Tongue (tissue), 3 donors: ENCODE results near the gene ACLY. TPM values are rescaled to one million over a fixed set of nuclear protein-coding genes. Genes with fewer than 3 reads are reported as not detected.
"Not testable (repeated sequence)": the region's sequence is repeated elsewhere in the genome, so short reads cannot be mapped to it uniquely, and the experiment has no call there.

ENCODE experiments used
- DNase-seq: peaks from one replicate; pipeline ENCODE4 v3.0.0-alpha.2; 2015
- small RNA-seq: library from RNA; depleted of rRNA; stranded (forward); fragments of <200 nt; gene quantifications from one replicate; pipeline ENCODE3, GENCODE V24; 2014; ENCODE audit warnings: low replicate concordance
- total RNA-seq: library from RNA; depleted of rRNA; stranded (reverse); fragments of >200 nt; gene quantifications from one replicate; pipeline ENCODE4 v1.2.3, GENCODE V29; 2014

Gene ACLY
- total RNA-seq, 1 donor from 2014 or later, result 58.4 TPM

DNA sequence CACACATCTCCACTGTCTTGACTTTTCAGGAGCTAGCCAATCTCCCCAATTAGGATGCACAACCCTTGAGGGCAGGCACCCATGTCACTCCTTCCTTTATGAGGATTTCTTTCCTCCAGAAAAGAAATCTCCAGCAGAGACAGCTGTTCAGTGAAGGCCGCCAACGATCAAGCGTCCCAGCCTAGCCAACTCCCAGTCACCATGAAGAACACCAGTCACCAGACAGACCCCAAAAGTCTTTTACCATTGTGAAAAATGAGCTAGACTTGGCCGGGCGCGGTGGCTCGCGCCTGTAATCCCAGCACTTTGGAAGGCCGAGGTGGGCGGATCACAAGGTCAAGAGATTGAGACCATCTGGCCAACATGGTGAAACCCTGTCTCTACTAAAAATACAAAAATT, 88.8 kb downstream of the ACLY start:
- DNase-seq, result not testable (repeated sequence)

DNA sequence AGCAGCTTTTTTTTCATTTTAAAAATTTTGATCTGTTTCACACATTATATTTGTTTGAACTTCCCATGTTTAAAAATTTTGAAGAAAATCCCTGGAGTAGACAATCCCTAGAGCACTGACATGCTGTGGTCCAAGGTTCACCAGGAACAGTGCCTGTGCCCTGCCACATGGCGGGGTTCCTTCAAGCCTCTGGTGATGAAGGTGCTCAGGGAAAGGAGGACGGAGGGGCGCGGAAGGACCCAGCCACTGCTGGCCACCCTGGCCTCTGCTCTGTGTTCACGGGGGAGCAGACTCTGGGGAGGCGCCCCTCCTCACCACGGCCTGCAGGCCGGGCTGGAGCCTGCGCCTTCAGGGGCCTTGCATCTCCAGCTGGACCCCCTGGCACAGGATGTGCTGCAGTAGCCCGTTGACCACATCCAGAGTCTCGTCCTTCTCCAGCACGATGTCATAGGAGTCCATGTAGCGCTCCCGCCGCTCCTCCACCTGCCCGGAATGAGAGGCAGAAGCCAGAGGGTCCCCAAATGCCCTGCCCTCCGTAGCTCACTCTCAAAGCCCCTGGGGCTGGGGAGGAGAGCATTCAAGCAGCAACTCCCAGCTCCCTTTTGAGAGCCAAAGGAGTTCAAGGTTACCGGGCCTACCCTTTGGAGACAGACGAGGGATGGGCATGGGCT, 93.4 kb downstream of the ACLY start:
- no peak for DNase-seq

DNA sequence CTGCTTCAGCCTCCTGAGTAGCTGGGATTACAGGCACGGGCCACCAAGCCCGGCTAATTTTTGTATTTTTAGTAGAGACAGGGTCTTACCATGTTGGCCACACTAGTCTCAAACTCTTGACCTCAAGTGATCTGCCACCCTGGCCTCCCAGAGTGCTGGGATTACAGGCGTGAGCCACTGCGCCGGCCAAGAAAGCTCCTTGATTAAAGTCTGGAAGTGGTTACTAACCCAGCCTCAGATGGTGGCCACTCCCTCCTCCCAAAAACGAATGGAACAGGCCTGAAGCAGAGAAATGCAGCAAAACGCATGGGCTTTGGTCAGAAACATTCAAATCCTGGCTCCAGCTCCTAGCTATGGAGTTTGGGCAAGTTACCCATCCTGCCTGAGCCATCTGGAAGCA, 94.7 kb downstream of the ACLY start:
- DNase-seq, result no peak

DNA sequence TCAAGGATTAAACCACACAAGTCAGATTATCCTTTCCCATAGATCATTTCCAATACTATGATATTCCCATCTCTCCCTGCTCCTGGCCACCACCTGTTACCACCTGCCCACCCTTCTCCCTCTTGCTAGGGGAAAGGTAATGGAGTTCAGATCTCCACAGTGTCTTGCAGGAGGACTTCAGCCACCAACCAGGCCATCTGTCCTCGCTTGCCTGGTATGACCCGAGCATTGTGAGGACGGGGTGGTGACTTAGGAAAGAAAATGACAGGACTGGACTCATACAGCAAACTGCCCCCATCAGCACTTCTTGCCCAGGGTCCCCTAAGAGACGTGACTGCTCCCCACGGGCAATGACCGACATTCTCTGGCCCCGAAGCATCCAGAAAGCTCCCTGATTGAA, 95.2 kb downstream of the ACLY start:
- no peak for DNase-seq

DNA sequence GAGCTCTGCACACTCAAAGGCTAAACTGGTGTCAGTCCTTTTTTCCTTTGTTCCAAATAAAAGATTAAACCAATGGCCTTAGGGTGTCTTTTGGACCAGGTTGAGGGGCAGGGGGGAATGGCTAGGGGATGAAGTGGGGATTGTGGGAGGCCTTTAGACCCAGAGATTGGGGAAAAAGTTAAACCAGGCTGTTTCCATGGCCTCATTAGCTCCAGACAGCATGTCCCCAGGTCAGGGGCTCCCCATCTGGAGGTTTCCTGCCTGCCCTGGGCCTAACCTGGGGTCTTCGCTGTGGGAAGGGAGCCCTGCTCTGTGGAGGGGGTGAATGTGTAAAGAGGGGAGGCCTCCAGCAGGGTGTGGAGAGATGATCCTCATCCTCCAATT, 95.6 kb downstream of the ACLY start:
- DNase-seq, result no peak

DNA sequence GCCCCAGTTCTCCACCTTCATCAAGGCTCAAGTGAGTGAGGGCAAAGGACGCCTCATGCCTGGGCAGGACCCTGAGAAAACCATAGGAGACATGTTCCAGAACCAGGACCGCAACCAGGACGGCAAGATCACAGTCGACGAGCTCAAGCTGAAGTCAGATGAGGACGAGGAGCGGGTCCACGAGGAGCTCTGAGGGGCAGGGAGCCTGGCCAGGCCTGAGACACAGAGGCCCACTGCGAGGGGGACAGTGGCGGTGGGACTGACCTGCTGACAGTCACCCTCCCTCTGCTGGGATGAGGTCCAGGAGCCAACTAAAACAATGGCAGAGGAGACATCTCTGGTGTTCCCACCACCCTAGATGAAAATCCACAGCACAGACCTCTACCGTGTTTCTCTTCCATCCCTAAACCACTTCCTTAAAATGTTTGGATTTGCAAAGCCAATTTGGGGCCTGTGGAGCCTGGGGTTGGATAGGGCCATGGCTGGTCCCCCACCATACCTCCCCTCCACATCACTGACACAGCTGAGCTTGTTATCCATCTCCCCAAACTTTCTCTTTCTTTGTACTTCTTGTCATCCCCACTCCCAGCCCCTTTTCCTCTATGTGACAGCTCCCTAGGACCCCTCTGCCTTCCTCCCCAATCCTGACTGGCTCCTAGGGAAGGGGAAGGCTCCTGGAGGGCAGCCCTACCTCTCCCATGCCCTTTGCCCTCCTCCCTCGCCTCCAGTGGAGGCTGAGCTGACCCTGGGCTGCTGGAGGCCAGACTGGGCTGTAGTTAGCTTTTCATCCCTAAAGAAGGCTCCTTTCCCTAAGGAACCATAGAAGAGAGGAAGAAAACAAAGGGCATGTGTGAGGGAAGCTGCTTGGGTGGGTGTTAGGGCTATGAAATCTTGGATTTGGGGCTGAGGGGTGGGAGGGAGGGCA, 96.3 kb downstream of the ACLY start:
- DNase-seq, result no peak

DNA sequence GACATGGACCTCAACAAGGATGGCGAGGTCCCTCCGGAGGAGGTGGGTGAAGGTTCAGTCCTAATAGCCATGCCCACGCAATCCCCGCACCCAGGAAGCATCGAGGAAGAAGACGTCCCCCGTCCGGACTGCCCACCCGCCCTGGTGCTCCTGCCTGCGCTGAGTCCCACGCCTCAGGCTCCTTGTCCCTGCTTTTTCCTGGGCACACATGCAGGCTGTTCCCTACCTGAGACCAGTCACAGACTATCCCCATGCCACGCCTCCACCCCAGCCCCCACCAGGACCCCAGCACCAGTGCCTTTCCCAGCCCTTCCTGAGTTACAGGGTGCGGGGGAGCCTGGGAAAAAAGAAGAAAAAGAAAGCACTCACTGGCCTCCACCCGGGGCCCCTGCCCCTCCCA, 97.0 kb downstream of the ACLY start:
- no peak for DNase-seq

DNA sequence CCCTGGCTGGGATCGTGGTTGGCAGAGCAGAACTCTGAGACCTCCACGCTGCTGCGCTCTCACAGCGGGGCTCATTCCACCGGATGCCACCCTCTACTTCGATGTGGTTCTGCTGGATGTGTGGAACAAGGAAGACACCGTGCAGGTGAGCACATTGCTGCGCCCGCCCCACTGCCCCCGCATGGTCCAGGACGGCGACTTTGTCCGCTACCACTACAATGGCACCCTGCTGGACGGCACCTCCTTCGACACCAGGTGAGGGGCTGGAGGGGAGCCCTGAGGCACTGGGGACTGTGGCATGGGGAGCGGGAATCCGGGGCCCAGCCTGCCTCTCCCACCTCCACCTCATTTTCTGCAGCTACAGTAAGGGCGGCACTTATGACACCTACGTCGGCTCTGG, 100.7 kb downstream of the ACLY start:
- DNase-seq, result no peak

Small RNA genes lying within 50 kb of the gene (small RNA-seq; reads per million reads assigned to genes)
- gene AC125257.2, result not detected

Other genes with a start within 250 kb of the ACLY start
- 261 TPM for gene EIF1, start 230.1 kb downstream of the ACLY start, total RNA-seq
- gene GAST, start 206.6 kb downstream of the ACLY start, total RNA-seq, result not detected
- 0.41 TPM for gene HAP1, start 184.3 kb downstream of the ACLY start, total RNA-seq
- 194 TPM for gene JUP, start 132.2 kb downstream of the ACLY start, total RNA-seq
- gene P3H4, start 107.0 kb downstream of the ACLY start, total RNA-seq, result 40.8 TPM
- gene FKBP10, start 105.9 kb downstream of the ACLY start, total RNA-seq, result 84.5 TPM
- 42.7 TPM for gene NT5C3B, start 82.7 kb downstream of the ACLY start, total RNA-seq
- 0.41 TPM for gene KLHL10, start 81.1 kb downstream of the ACLY start, total RNA-seq
- 30.0 TPM for gene KLHL11, start 53.5 kb downstream of the ACLY start, total RNA-seq
- not detected for gene ODAD4, start 11.7 kb upstream of the ACLY start, total RNA-seq
- 45.2 TPM for gene CNP, start 47.8 kb upstream of the ACLY start, total RNA-seq
- gene DNAJC7, start 98.5 kb upstream of the ACLY start, total RNA-seq, result 71.7 TPM
- 23.6 TPM for gene NKIRAS2, start 101.1 kb upstream of the ACLY start, total RNA-seq
- gene C17orf113, start 131.7 kb upstream of the ACLY start, total RNA-seq, result 2.3 TPM
- 0.41 TPM for gene ZNF385C, start 179.5 kb upstream of the ACLY start, total RNA-seq
- gene DHX58, start 193.8 kb upstream of the ACLY start, total RNA-seq, result 14.4 TPM
- gene KAT2A, start 202.4 kb upstream of the ACLY start, total RNA-seq, result 19.9 TPM
- gene HSPB9, start 203.9 kb upstream of the ACLY start, total RNA-seq, result not detected
- 38.8 TPM for gene RAB5C, start 236.0 kb upstream of the ACLY start, total RNA-seq